DND-41 (cell line): ENCODE results near the gene CDH12.
"Not testable (repeated sequence)": the region's sequence is repeated elsewhere in the genome, so short reads cannot be mapped to it uniquely, and the experiment has no call there.

ENCODE experiments used
- ATAC-seq: fragments of 200-7000 bp; cut with Tn5 transposase; 3 replicates; pipeline ENCODE4 v1.9.1; 2021; ENCODE audit warnings: low read depth; ENCODE audit not compliant: insufficient read depth
- DNase-seq: peaks from one replicate; pipeline ENCODE4 v3.0.0-alpha.2; 2020
- H2AFZ ChIP-seq: 2 replicates; pipeline ENCODE4 v1.6.0; 2012; ENCODE audit warnings: low read depth, low read length
- H3K27ac ChIP-seq: 2 replicates; pipeline ENCODE4 v1.5.1; 2012; ENCODE audit warnings: low read length, inconsistent platforms
- H3K27me3 ChIP-seq: fragments of 200-600 bp; sonication (generic); 2 replicates; pipeline ENCODE4 v1.6.0; 2012; ENCODE audit warnings: low read length, mild to moderate bottlenecking, inconsistent platforms; ENCODE audit not compliant: insufficient read depth, poor library complexity
- H3K36me3 ChIP-seq: 2 replicates; pipeline ENCODE4 v1.5.1; 2012; ENCODE audit warnings: low read length, inconsistent platforms; ENCODE audit not compliant: insufficient read depth
- H3K4me1 ChIP-seq: 2 replicates; pipeline ENCODE4 v1.5.1; 2012; ENCODE audit warnings: mild to moderate bottlenecking, low read length; ENCODE audit not compliant: insufficient read depth
- H3K4me2 ChIP-seq: 2 replicates; pipeline ENCODE4 v1.6.0; 2012; ENCODE audit warnings: mild to moderate bottlenecking, moderate library complexity, low read length, inconsistent platforms; ENCODE audit not compliant: insufficient read depth
- H3K4me3 ChIP-seq, 2 experiments: fragments of 200-600 bp in 1 of 2; shearing (Covaris generic) in 1 of 2; 2 replicates each; pipeline ENCODE4 v1.5.1; 2012 to 2016; ENCODE audit warnings: inconsistent platforms in 2 of 2, low read length in 2 of 2, mild to moderate bottlenecking in 2 of 2, low read depth in 1 of 2, moderate library complexity in 1 of 2
- H3K79me2 ChIP-seq: 2 replicates; pipeline ENCODE4 v1.6.0; 2012; ENCODE audit warnings: low read length, inconsistent platforms; ENCODE audit not compliant: insufficient read depth
- H3K9ac ChIP-seq: 2 replicates; pipeline ENCODE4 v1.6.0; 2012; ENCODE audit warnings: low read depth, mild to moderate bottlenecking, inconsistent platforms, low read length, moderate library complexity
- H3K9me3 ChIP-seq: 2 replicates; pipeline ENCODE4 v1.5.1; 2012; ENCODE audit warnings: low read length, moderate library complexity, mild to moderate bottlenecking, inconsistent platforms; ENCODE audit not compliant: insufficient read depth, severe bottlenecking
- H4K20me1 ChIP-seq: 2 replicates; pipeline ENCODE4 v1.6.0; 2012; ENCODE audit warnings: low read length; ENCODE audit not compliant: insufficient read depth
- CTCF ChIP-seq: IDR thresholded peaks from 2 replicates; pipeline ENCODE4 v1.5.1; 2012; ENCODE audit warnings: borderline replicate concordance, low read length, moderate library complexity, mild to moderate bottlenecking; ENCODE audit not compliant: poor library complexity, severe bottlenecking; ENCODE audit errors: extremely low read depth
- EZH2 ChIP-seq: IDR thresholded peaks from 3 replicates; pipeline ENCODE4 v1.6.1; 2012; ENCODE audit warnings: borderline replicate concordance, low read depth, mild to moderate bottlenecking, moderate library complexity, low read length, inconsistent platforms; ENCODE audit not compliant: severe bottlenecking

The CDH12 gene

DNA sequence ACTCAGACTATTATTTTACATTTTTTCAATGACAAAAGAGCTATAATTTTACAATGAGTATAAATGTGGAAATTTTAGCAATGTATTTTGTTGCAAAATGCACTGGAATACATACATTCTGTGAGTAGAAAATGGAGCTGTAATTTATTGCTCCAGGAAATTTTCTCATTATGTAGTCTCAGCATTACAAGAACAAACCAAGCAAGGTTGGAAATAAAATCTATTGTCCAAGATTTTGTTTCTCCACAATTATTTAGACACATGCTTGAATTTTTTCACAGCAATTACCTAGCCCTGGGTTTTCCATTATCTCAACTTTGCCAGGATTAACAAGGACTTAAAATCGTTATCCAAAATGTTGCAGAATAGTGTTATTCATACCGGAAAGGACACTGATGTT, 820.1 kb downstream of the CDH12 start:
- no peak for DNase-seq
- Histone ChIP-seq H2AFZ (no peak overlapping the region), H3K4me3 (no peak overlapping the region), H3K9me3 (no peaks in the 10 kb centered on the region), H3K9ac (no peak overlapping the region), H3K27ac (no peak overlapping the region), H3K4me2 (no peak overlapping the region), H4K20me1 (no peaks in the 10 kb centered on the region), H3K4me1 (no peaks in the 10 kb centered on the region), H3K27me3 (no peaks in the 10 kb centered on the region), H3K79me2 (no peaks in the 10 kb centered on the region), H3K36me3 (no peaks in the 10 kb centered on the region)
- no peak for TF ChIP-seq CTCF
- no peak for TF ChIP-seq EZH2
- no peak for ATAC-seq

DNA sequence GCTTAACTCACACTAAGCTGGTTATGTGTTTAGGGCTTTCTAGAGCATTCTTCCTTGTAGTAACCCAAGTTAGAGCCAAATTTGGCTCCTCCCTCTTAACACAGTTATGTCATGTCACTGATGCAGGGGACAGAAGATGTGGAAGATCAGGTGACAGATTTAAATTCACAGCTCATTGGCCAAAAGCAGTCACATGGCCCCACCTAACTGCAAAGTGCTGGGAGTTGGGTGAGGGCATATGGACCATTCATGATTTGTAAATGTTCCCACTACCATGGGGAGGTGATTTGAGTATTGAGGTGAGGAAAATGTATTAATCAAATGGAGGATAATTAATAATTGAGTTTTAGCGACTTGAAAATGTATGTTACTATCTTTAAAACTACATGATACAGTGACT, 829.4 kb downstream of the CDH12 start:
- H3K4me3 ChIP-seq: no peak overlapping the region
- no peak for TF ChIP-seq CTCF
- H3K27me3 ChIP-seq: no peaks in the 10 kb centered on the region
- H3K4me1 ChIP-seq: no peaks in the 10 kb centered on the region
- H3K79me2 ChIP-seq: no peaks in the 10 kb centered on the region
- DNase-seq (no peak), ATAC-seq (no peak)
- H2AFZ ChIP-seq: no peak overlapping the region
- H3K9me3 ChIP-seq: peaks cover 3% of the 10 kb centered on the region
- H4K20me1 ChIP-seq: no peaks in the 10 kb centered on the region
- H3K27ac ChIP-seq: no peak overlapping the region
- no peaks in the 10 kb centered on the region for H3K36me3 ChIP-seq
- no peak overlapping the region for H3K4me2 ChIP-seq
- H3K9ac ChIP-seq: no peak overlapping the region

DNA sequence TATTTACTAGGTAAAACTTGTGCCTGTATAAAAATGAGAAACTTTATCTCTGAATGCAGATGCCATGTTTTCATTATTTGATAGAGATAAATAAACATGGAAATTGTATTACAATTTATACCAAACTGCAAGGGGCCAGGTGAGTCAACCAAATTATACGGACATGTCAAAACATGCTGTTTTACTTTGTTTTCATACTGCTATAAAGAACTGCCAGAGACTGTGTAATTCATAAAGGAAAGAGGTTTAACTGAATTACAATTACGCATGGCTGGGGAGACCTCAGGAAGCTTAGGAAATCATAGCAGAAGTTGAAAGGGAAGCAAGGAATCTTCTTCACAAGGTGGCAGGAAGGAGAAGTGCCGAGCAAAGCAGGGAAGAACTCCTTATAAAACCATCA, 840.3 kb downstream of the CDH12 start:
- not testable (repeated sequence) for H3K9me3 ChIP-seq, H3K4me1 ChIP-seq, H4K20me1 ChIP-seq, ATAC-seq, H3K79me2 ChIP-seq, H2AFZ ChIP-seq, H3K4me2 ChIP-seq, H3K27ac ChIP-seq, H3K27me3 ChIP-seq, H3K36me3 ChIP-seq, DNase-seq, H3K9ac ChIP-seq, H3K4me3 ChIP-seq

- not testable (repeated sequence) for H2AFZ ChIP-seq, H3K9ac ChIP-seq, H3K4me2 ChIP-seq, H3K4me1 ChIP-seq, DNase-seq, H3K36me3 ChIP-seq, H3K4me3 ChIP-seq, H3K79me2 ChIP-seq, H3K9me3 ChIP-seq, H3K27ac ChIP-seq, ATAC-seq, H3K27me3 ChIP-seq, H4K20me1 ChIP-seq
Measured at GRCh38 chr5:22010808-22011207, 842.3 kb downstream of the CDH12 start.

- H3K4me2 ChIP-seq, H2AFZ ChIP-seq, ATAC-seq, H3K79me2 ChIP-seq, H4K20me1 ChIP-seq, H3K4me1 ChIP-seq, H3K27me3 ChIP-seq, H3K9ac ChIP-seq, DNase-seq, H3K9me3 ChIP-seq, H3K36me3 ChIP-seq, H3K4me3 ChIP-seq, H3K27ac ChIP-seq: not testable (repeated sequence)
Measured at GRCh38 chr5:22001097-22001496, 852.0 kb downstream of the CDH12 start.

DNA sequence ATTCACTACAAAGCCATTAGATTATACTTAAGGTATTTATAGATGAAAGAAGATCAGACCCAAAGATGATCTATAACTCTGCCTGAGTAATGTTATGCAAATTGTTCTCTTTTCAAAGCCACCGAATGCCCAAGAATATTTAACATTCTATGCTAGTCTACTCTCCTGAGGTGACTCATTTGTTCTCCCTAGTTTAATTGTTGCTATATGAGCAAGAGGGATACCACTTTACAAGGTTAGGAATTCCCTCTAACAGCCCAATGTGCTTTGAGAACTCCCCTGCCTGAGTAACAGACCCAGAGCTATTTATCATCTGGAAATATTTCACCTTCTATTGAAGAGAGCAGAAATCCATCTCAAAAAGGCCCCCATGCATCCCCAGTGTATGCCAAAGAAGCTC, 867.3 kb downstream of the CDH12 start:
- H3K27ac ChIP-seq, H2AFZ ChIP-seq, H3K4me1 ChIP-seq, H3K4me3 ChIP-seq, H3K9me3 ChIP-seq, H3K9ac ChIP-seq, DNase-seq, H3K27me3 ChIP-seq, ATAC-seq, H4K20me1 ChIP-seq, H3K4me2 ChIP-seq, H3K36me3 ChIP-seq, H3K79me2 ChIP-seq: not testable (repeated sequence)

DNA sequence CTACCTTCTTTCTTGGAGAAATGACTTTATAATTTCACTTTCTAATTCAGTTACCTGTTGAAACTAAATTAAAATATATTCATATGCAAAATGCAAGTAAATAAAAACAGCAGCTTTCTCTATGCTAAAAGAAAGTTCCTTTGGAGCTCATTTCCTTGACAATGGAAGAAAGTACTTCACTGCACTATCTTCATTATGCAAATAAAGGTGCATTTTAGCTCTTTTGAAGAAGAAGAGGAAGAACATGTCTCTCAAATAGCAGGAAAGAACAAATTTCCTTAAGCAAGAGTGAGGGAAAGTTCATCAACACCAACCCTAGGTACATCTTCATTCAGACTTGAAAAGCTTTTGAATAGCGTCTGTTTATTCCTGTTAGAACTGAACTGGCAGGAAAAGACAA, 901.6 kb downstream of the CDH12 start:
- H4K20me1 ChIP-seq, H3K27ac ChIP-seq, H3K27me3 ChIP-seq, H3K9me3 ChIP-seq, H3K9ac ChIP-seq, H3K4me1 ChIP-seq, H3K36me3 ChIP-seq, ATAC-seq, H3K4me2 ChIP-seq, H2AFZ ChIP-seq, H3K4me3 ChIP-seq, H3K79me2 ChIP-seq, DNase-seq: not testable (repeated sequence)
